K562 (cell line): ENCODE data around the gene HSF5. TPM values are rescaled to one million over a fixed set of nuclear protein-coding genes. Genes with fewer than 3 reads are reported as not detected.

Experiments used
- ATAC-seq: fragments of 200-7000 bp; cut with Tn5 transposase; 3 replicates; pipeline ENCODE4 v1.9.1; 2020; ENCODE audit warnings: moderate library complexity
- BruUV-seq: library from RNA; stranded (reverse); fragments of 400-500 nt; replicated peaks from 2 replicates; lab custom pipeline; 2021; lab: Mats Ljungman, UMichigan
- CTCF ChIA-PET: fragments of 300-600 bp; formaldehyde crosslinking; extraction: SDS; loops from one replicate; lab custom pipeline; 2021; ENCODE audit warnings: low intra/inter-chr PET ratio; lab: Yijun Ruan, JAX
- POLR2A ChIA-PET: fragments of 300-600, 350-650 bp; sonication (Branson Sonifier 250); formaldehyde crosslinking; extraction: SDS; loops from one replicate; lab custom pipeline; 2021; ENCODE audit warnings: antibody characterized with exemption, inconsistent platforms; lab: Yijun Ruan, JAX
- DNase-seq, 4 experiments: peaks; one replicate each; pipeline versions ENCODE4 v3.0.0 to v3.0.0-alpha.2; 2011 to 2018; ENCODE audit warnings: low spot score in 3 of 4, mixed read lengths in 3 of 4; ENCODE audit errors: extremely low read depth in 1 of 4
- FAIRE-seq: peaks from 2 replicates; lab custom pipeline; 2011; peaks lifted over from hg19 to GRCh38; lab: Jason Lieb, UNC
- H2AFZ ChIP-seq: 2 replicates; pipeline ENCODE4 v1.6.0; 2011; ENCODE audit warnings: low read depth, low read length, control low read depth, inconsistent platforms
- H3K27ac ChIP-seq: fragments of 200-600 bp; 3 replicates; pipeline ENCODE4 v1.8.0; 2011; ENCODE audit warnings: low read depth, mild to moderate bottlenecking, control low read depth, inconsistent platforms, low read length, moderate library complexity, mixed read lengths; ENCODE audit errors: extremely low read depth
- H3K27me3 ChIP-seq, 2 experiments: fragments of 300-600 bp in 1 of 2; 2 replicates in 1 of 2; 3 replicates in 1 of 2; pipeline versions ENCODE4 v1.6.0 to v1.8.0; 2011; ENCODE audit warnings: inconsistent platforms in 2 of 2, low read length in 2 of 2, mild to moderate bottlenecking in 1 of 2, mixed read lengths in 1 of 2, moderate library complexity in 1 of 2; ENCODE audit not compliant: control insufficient read depth in 2 of 2, insufficient read depth in 2 of 2
- H3K36me3 ChIP-seq: fragments of 300-600 bp; 3 replicates; pipeline ENCODE4 v1.8.0; 2011; ENCODE audit warnings: mild to moderate bottlenecking, low read length, inconsistent platforms; ENCODE audit not compliant: control insufficient read depth, insufficient read depth
- H3K4me1 ChIP-seq, 2 experiments: fragments of 200-600 bp in 1 of 2; replicated peaks in 1 of 2; 2 replicates in 1 of 2; 3 replicates in 1 of 2; pipeline versions ENCODE4 v1.5.1 to v1.8.0; 2011; ENCODE audit warnings: inconsistent platforms in 2 of 2, low read length in 2 of 2, mild to moderate bottlenecking in 1 of 2, mixed read lengths in 1 of 2, moderate library complexity in 1 of 2; ENCODE audit not compliant: control insufficient read depth in 2 of 2, insufficient read depth in 2 of 2
- H3K4me2 ChIP-seq: 2 replicates; pipeline ENCODE4 v1.6.1; 2011; ENCODE audit warnings: low read length, control low read depth, inconsistent platforms, mixed read lengths; ENCODE audit not compliant: insufficient read depth
- H3K4me3 ChIP-seq: fragments of 200-600 bp; sonication (generic), shearing (Covaris generic); 2 replicates; pipeline ENCODE4 v1.5.1; 2016; ENCODE audit warnings: control low read depth, inconsistent platforms
- H3K79me2 ChIP-seq: fragments of 200-600 bp; 3 replicates; pipeline ENCODE4 v1.8.0; 2011; ENCODE audit warnings: low read length, inconsistent platforms; ENCODE audit not compliant: control insufficient read depth, insufficient read depth
- H3K9ac ChIP-seq, 2 experiments: 2 replicates each; pipeline versions ENCODE4 v1.6.0 to v1.6.1; 2011; ENCODE audit warnings: low read depth in 2 of 2, low read length in 2 of 2, control low read depth in 1 of 2, inconsistent platforms in 1 of 2, mild to moderate bottlenecking in 1 of 2, mixed read lengths in 1 of 2; ENCODE audit not compliant: insufficient read depth in 1 of 2
- H3K9me1 ChIP-seq: one replicate; pipeline ENCODE4 v1.6.0; 2011; ENCODE audit warnings: inconsistent platforms, mild to moderate bottlenecking, low read length, moderate library complexity; ENCODE audit not compliant: control insufficient read depth, insufficient read depth
- H3K9me3 ChIP-seq: replicated peaks from 2 replicates; pipeline ENCODE4 v1.5.1; 2011; ENCODE audit warnings: low read depth, low read length, inconsistent platforms; ENCODE audit not compliant: control insufficient read depth, insufficient read depth
- H4K20me1 ChIP-seq: replicated peaks from 2 replicates; pipeline ENCODE4 v1.6.1; 2011; ENCODE audit warnings: low read length, inconsistent platforms, mixed read lengths; ENCODE audit not compliant: control insufficient read depth, insufficient read depth
- ARID3A ChIP-seq: IDR thresholded peaks from 2 replicates; pipeline ENCODE4 v1.6.1; 2012; ENCODE audit warnings: low read depth, low read length, improper control_type of control experiment, borderline replicate concordance
- DPF2 ChIP-seq: fragments of 450-650 bp; IDR thresholded peaks from 2 replicates; pipeline ENCODE4 v1.6.1; 2016
- HOXB6 ChIP-seq: fragments of 250-450 bp; sonication (Bioruptor Pico); IDR thresholded peaks from 2 replicates; pipeline ENCODE4 v1.5.1; 2022; ENCODE audit warnings: mild to moderate bottlenecking, borderline replicate concordance
- KLF13 ChIP-seq: fragments of 450-650 bp; IDR thresholded peaks from 2 replicates; pipeline ENCODE4 v1.6.1; 2016; ENCODE audit warnings: missing genetic modification characterization, low read depth, mild to moderate bottlenecking, missing compliant biosample characterization, moderate library complexity, borderline replicate concordance
- NBN ChIP-seq: fragments of 450-650 bp; IDR thresholded peaks from 2 replicates; pipeline ENCODE4 v1.6.1; 2016; ENCODE audit warnings: low read depth, mild to moderate bottlenecking
- NR3C1 ChIP-seq: sonication (generic); formaldehyde crosslinking; IDR thresholded peaks from 2 replicates; pipeline ENCODE4 v1.8.1; 2022; ENCODE audit warnings: missing genetic modification reagents
- PBX2 ChIP-seq, 2 experiments: IDR thresholded peaks in 1 of 2; conservative IDR thresholded peaks in 1 of 2; 2 replicates each; pipeline ENCODE4 v1.6.1; 2016; ENCODE audit warnings: low read depth in 2 of 2, mild to moderate bottlenecking in 1 of 2, missing compliant biosample characterization in 1 of 2, missing genetic modification characterization in 1 of 2, moderate library complexity in 1 of 2
- RBM15 ChIP-seq: fragments of 200-400 bp; formaldehyde crosslinking; IDR thresholded peaks from 2 replicates; pipeline ENCODE4 v1.6.1; 2018; ENCODE audit warnings: mild to moderate bottlenecking, low read length, moderate library complexity; ENCODE audit not compliant: insufficient read depth
- RCOR1 ChIP-seq, 2 experiments: IDR thresholded peaks; 2 replicates each; pipeline ENCODE4 v1.6.1; 2012; ENCODE audit warnings: low read depth in 2 of 2, low read length in 2 of 2, borderline replicate concordance in 1 of 2, improper control_type of control experiment in 1 of 2
- SREBF1 ChIP-seq: fragments of 150-350 bp; IDR thresholded peaks from 2 replicates; pipeline ENCODE4 v1.6.1; 2014; ENCODE audit warnings: antibody characterized with exemption, low read depth, low read length, borderline replicate concordance
- TEAD1 ChIP-seq, 2 experiments: fragments of 450-650 bp in 1 of 2; sonication (generic) in 1 of 2; formaldehyde crosslinking; IDR thresholded peaks; 2 replicates each; pipeline versions ENCODE4 v1.4.0 to v1.8.0; 2020 to 2022; ENCODE audit warnings: mild to moderate bottlenecking in 2 of 2, missing genetic modification reagents in 1 of 2
- VEZF1 ChIP-seq: fragments of 200-800 bp; sonication (Bioruptor generic); IDR thresholded peaks from 2 replicates; pipeline ENCODE4 v1.6.1; 2017; ENCODE audit warnings: missing genetic modification characterization, missing compliant biosample characterization
- ZNF184 ChIP-seq: sonication (generic); formaldehyde crosslinking; IDR thresholded peaks from 2 replicates; pipeline ENCODE4 v1.5.0; 2020; ENCODE audit warnings: missing genetic modification reagents
- ZNF398 ChIP-seq: fragments of 250-450 bp; sonication (Bioruptor Pico); IDR thresholded peaks from 2 replicates; pipeline ENCODE4 v1.8.0; 2021; ENCODE audit warnings: moderate library complexity, mild to moderate bottlenecking, inconsistent platforms
- in situ Hi-C: fragments of 300-500 bp; cut with MboI; formaldehyde crosslinking; loops from 4 replicates; pipeline ENCODE4 v1.15.0; 2018; ENCODE audit warnings: inconsistent platforms, mixed read lengths
- intact Hi-C: fragments of 100-400 bp; cut with micrococcal nuclease; formaldehyde crosslinking; loops from 2 replicates; pipeline ENCODE4 v1.14.2; 2022
- polyA plus RNA-seq, 8 experiments: library from polyadenylated mRNA; depleted of rRNA in 4 of 8; stranded (reverse) in 5 of 8; unstranded in 3 of 8; fragments of >200 nt; fragmentation: Nextera tagmentation in 2 of 8; fragmentation: Illumina TruSeq in 1 of 8; extraction: Ambion mirVana in 2 of 8; extraction: Trizol in 1 of 8; gene quantifications; 2 replicates each; pipeline versions ENCODE4 v1.2.1 to v1.2.3, GENCODE V29; 2011 to 2014; ENCODE audit warnings: inconsistent platforms in 1 of 8, missing spikeins in 1 of 8
- total RNA-seq, 7 experiments: library from RNA; depleted of rRNA in 6 of 7; stranded (reverse); fragments of >200 nt in 6 of 7; fragmentation: Illumina TruSeq in 2 of 7; extraction: Trizol in 2 of 7; gene quantifications; 2 replicates each; pipeline versions ENCODE4 v1.2.1 to v1.2.3, GENCODE V29; 2011 to 2021; ENCODE audit warnings: low replicate concordance in 1 of 7

Gene HSF5
- total and polyA plus RNA-seq, 9 of the 15 experiments (the other 6 are each of a cell fraction or from before 2014, with no cell fraction given): 0.04 TPM; not detected in 8

- DNase-seq (no peak), ATAC-seq (peak; percentile 67), FAIRE-seq (no peak)
- intact Hi-C loops (no loop called here), in situ Hi-C loops (no loop called here)
- Histone ChIP-seq H3K27ac (no peak overlapping the region), H3K27me3 (no peaks in the 10 kb centered on the region), H4K20me1 (no peaks in the 10 kb centered on the region), H3K4me1 (peaks cover 0 to 7% of the 10 kb centered on the region in 2 experiments; a peak in 2 of 5 replicates), H3K36me3 (no peaks in the 10 kb centered on the region), H3K79me2 (no peaks in the 10 kb centered on the region), H3K9ac (no peak overlapping the region), H3K9me1 (no peaks in the 10 kb centered on the region), H3K4me2 (no peak overlapping the region), H2AFZ (no peak overlapping the region), H3K9me3 (no peaks in the 10 kb centered on the region), H3K4me3 (no peak overlapping the region)
- POLR2A ChIA-PET: interaction anchor here (1.2 kb wide), 1 partner anchor 70 kb away, joined by 4 read pairs; no protein-coding TSS in a partner anchor
- CTCF ChIA-PET: no interaction called here
- BruUV-seq: no TSS peak
- no peak for TF ChIP-seq DPF2
- TF ChIP-seq RBM15: no peak
- 0 out of 2 replicates have a peak, but pooled peaks have one; percentile 17 for TF ChIP-seq VEZF1 (CRISPR knock-in tag)
- no peak for TF ChIP-seq ARID3A
- no peak for TF ChIP-seq RCOR1 (IDR thresholded peaks at IDR 0.05; ENCODE audit: borderline replicate concordance in 1 of 2, low read depth in 2 of 2, low read length in 2 of 2)
- no peak for TF ChIP-seq NBN
- TF ChIP-seq PBX2 (CRISPR knock-in tag; IDR thresholded peaks at IDR 0.05; ENCODE audit: low read depth): no peak
- peak; percentile 58 for TF ChIP-seq PBX2 (tag; conservative IDR thresholded peaks at IDR 0.05; ENCODE audit: low read depth)
- TF ChIP-seq ZNF184 (CRISPR knock-in tag): no peak
- 0 out of 4 replicates have a peak, but pooled peaks of 1 of the 2 experiments have one; percentile 38 for TF ChIP-seq TEAD1 (CRISPR knock-in tag; IDR thresholded peaks at IDR 0.05)
- TF ChIP-seq SREBF1: no peak
- no peak for TF ChIP-seq NR3C1 (CRISPR knock-in tag)
- no peak for TF ChIP-seq HOXB6
- TF ChIP-seq KLF13 (tag): no peak
- TF ChIP-seq ZNF398 (CRISPR knock-in tag): no peak
Measured at GRCh38 chr17:58402047-58402446, 86.2 kb downstream of the HSF5 start.
